CD14-positive monocyte (primary cell): ENCODE results near the gene NFATC2. TPM values are rescaled to one million over a fixed set of nuclear protein-coding genes. Genes with fewer than 3 reads are reported as not detected.

ENCODE experiments used
- DNase-seq, 3 donors: peaks; one replicate each; pipeline ENCODE4 v3.0.0-alpha.2; 2011 to 2022
- H2AFZ ChIP-seq: 2 replicates; pipeline ENCODE4 v1.6.0; 2012; ENCODE audit warnings: mild to moderate bottlenecking, low read depth, low read length, inconsistent platforms; ENCODE audit not compliant: insufficient read depth, poor library complexity, severe bottlenecking
- H3K27ac ChIP-seq, 2 donors: 1 replicate in 1 of 2; 2 replicates in 1 of 2; pipeline ENCODE4 v1.5.1; 2012 to 2013; ENCODE audit warnings: low read length in 2 of 2, control low read depth in 1 of 2, inconsistent platforms in 1 of 2, low read depth in 1 of 2, mild to moderate bottlenecking in 1 of 2
- H3K27me3 ChIP-seq, 2 donors: one replicate each; pipeline versions ENCODE4 v1.6.0 to v1.6.1; 2011 to 2013; ENCODE audit warnings: low read length in 2 of 2; ENCODE audit not compliant: control insufficient read depth in 2 of 2, insufficient read depth in 2 of 2
- H3K36me3 ChIP-seq, 2 donors: replicated peaks in 1 of 2; 1 replicate in 1 of 2; 2 replicates in 1 of 2; pipeline versions ENCODE4 v1.5.1 to v1.6.1; 2012 to 2013; ENCODE audit warnings: low read length in 2 of 2, control low read depth in 1 of 2, inconsistent platforms in 1 of 2, mild to moderate bottlenecking in 1 of 2; ENCODE audit not compliant: insufficient read depth in 2 of 2, control insufficient read depth in 1 of 2
- H3K4me1 ChIP-seq, 2 donors: 1 replicate in 1 of 2; 2 replicates in 1 of 2; pipeline versions ENCODE4 v1.5.1 to v1.6.1; 2012 to 2013; ENCODE audit warnings: low read length in 2 of 2, control low read depth in 1 of 2, inconsistent platforms in 1 of 2, mild to moderate bottlenecking in 1 of 2, moderate library complexity in 1 of 2; ENCODE audit not compliant: insufficient read depth in 2 of 2, control insufficient read depth in 1 of 2
- H3K4me2 ChIP-seq: replicated peaks from 2 replicates; pipeline ENCODE3; 2012; ENCODE audit warnings: low read length, moderate library complexity, mild to moderate bottlenecking; ENCODE audit not compliant: poor library complexity, severe bottlenecking; ENCODE audit errors: extremely low read depth
- H3K4me3 ChIP-seq, 3 experiments: fragments of 200-600 bp in 1 of 3; sonication (generic) in 1 of 3; replicated peaks in 1 of 3; 1 replicate in 2 of 3; 2 replicates in 1 of 3; pipeline ENCODE4 v1.5.1; 2011 to 2013; ENCODE audit warnings: low read length in 3 of 3, mild to moderate bottlenecking in 3 of 3, control low read depth in 2 of 3, low read depth in 2 of 3, inconsistent platforms in 1 of 3, moderate library complexity in 1 of 3
- H3K79me2 ChIP-seq: 2 replicates; pipeline ENCODE4 v1.6.0; 2012; ENCODE audit warnings: mild to moderate bottlenecking, control low read depth, inconsistent platforms, low read length, moderate library complexity; ENCODE audit not compliant: insufficient read depth
- H3K9ac ChIP-seq: 2 replicates; pipeline ENCODE4 v1.6.0; 2017; ENCODE audit warnings: low read length, mild to moderate bottlenecking; ENCODE audit not compliant: insufficient read depth, poor library complexity, severe bottlenecking
- H3K9me3 ChIP-seq, 2 donors: replicated peaks in 1 of 2; 1 replicate in 1 of 2; 2 replicates in 1 of 2; pipeline versions ENCODE4 v1.5.1 to v1.6.1; 2012 to 2013; ENCODE audit warnings: low read length in 2 of 2, control low read depth in 1 of 2; ENCODE audit not compliant: control insufficient read depth in 1 of 2, insufficient read depth in 1 of 2
- H4K20me1 ChIP-seq: 2 replicates; pipeline ENCODE4 v1.6.0; 2012; ENCODE audit warnings: mild to moderate bottlenecking, low read length, control low read depth, moderate library complexity; ENCODE audit not compliant: insufficient read depth
- H3K27ac Mint-ChIP-seq, 7 donors: one replicate each; pipeline ENCODE4 v1.8.0; 2020; ENCODE audit warnings: mild to moderate bottlenecking in 7 of 7, mixed read lengths in 7 of 7, moderate library complexity in 6 of 7, inconsistent platforms in 2 of 7
- H3K27me3 Mint-ChIP-seq, 3 donors: one replicate each; pipeline ENCODE4 v1.8.0; 2021 to 2022; ENCODE audit warnings: low read depth in 3 of 3, mild to moderate bottlenecking in 3 of 3, mixed read lengths in 3 of 3, moderate library complexity in 3 of 3, inconsistent platforms in 1 of 3
- H3K36me3 Mint-ChIP-seq, 2 donors: one replicate each; pipeline ENCODE4 v1.8.0; 2020; ENCODE audit warnings: mixed read lengths in 2 of 2, inconsistent platforms in 1 of 2, mild to moderate bottlenecking in 1 of 2
- H3K4me1 Mint-ChIP-seq: one replicate; pipeline ENCODE4 v1.8.0; 2020; ENCODE audit warnings: mild to moderate bottlenecking, mixed read lengths
- H3K4me3 Mint-ChIP-seq, 2 donors: one replicate each; pipeline ENCODE4 v1.8.0; 2020; ENCODE audit warnings: mild to moderate bottlenecking in 2 of 2, mixed read lengths in 2 of 2, moderate library complexity in 1 of 2
- H3K9me3 Mint-ChIP-seq, 7 donors: one replicate each; pipeline ENCODE4 v1.8.0; 2020 to 2022; ENCODE audit warnings: mixed read lengths in 7 of 7, mild to moderate bottlenecking in 6 of 7, moderate library complexity in 6 of 7, inconsistent platforms in 2 of 7
- CTCF ChIP-seq: fragments of 200-600 bp; IDR thresholded peaks from one replicate; pipeline ENCODE4 v1.8.0; 2022; ENCODE audit warnings: antibody characterized with exemption, mild to moderate bottlenecking
- WGBS: methylation state at CpG from one replicate; pipeline ENCODE4 v1.1.5; 2013; ENCODE audit warnings: missing lambda C conversion rate; ENCODE audit not compliant: insufficient coverage; 5-methylcytosine and 5-hydroxymethylcytosine counted together
- intact Hi-C, 2 donors: fragments of 100-400 bp; cut with micrococcal nuclease; formaldehyde crosslinking; loops; one replicate each; pipeline versions ENCODE4 v1.15.0 to v1.15.1; 2023
- polyA plus RNA-seq, 3 donors: library from polyadenylated mRNA; depleted of rRNA in 1 of 3; unstranded in 2 of 3; stranded (reverse) in 1 of 3; fragments of 300-500 nt in 2 of 3; fragments of >200 nt in 1 of 3; fragmentation: Illumina TruSeq in 2 of 3; gene quantifications; 1 replicate in 2 of 3; 2 replicates in 1 of 3; pipeline ENCODE4 v1.2.3, GENCODE V29; 2012 to 2021

NFATC2 gene
- polyA plus RNA-seq, 3 donors, result 0.03 to 0.18 (median 0.11) TPM

DNA sequence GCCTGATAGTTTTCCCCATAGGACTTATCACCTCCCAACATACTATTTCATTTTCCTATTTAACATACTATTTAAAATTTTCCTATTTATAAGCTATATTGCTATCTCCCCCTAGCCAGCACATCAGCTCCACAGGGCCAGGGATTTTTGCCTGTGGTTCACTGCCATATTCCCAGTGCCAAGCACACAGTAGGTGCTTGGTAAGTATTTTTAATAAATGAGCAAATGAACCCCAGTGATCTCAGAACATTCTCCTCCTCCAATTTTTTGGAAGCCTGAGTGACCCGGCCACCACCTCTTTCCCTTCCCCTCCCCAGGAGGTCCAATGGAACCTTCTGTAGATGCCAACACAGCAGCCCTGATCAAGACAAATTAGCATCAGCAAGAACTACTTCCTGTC, 33.3 kb downstream of the NFATC2 start:
- Mint-ChIP-seq H3K4me1 (peaks cover 5% of the 10 kb centered on the region), H3K27me3 (no peaks in the 10 kb centered on the region), H3K27ac (no peak overlapping the region), H3K9me3 (no peaks in the 10 kb centered on the region), H3K36me3 (peaks cover 0 to 4% of the 10 kb centered on the region in 2 donors), H3K4me3 (no peak overlapping the region)
- Histone ChIP-seq H3K27me3 (no peaks in the 10 kb centered on the region), H3K4me2 (no peak overlapping the region), H2AFZ (no peak overlapping the region), H3K79me2 (no peaks in the 10 kb centered on the region), H3K9me3 (no peaks in the 10 kb centered on the region), H3K9ac (no peak overlapping the region), H3K27ac (no peak overlapping the region), H3K4me3 (no peak overlapping the region), H3K36me3 (no peaks in the 10 kb centered on the region), H3K4me1 (peaks cover 5 to 6% of the 10 kb centered on the region in 2 donors), H4K20me1 (no peaks in the 10 kb centered on the region)
- intact Hi-C loops, result no loop called here
- whole genome bisulfite sequencing, result 100% methylated on average over 1 of the region's 1 CpG
- no peak for DNase-seq
- no peak for TF ChIP-seq CTCF

GRCh38 chr20:51508780-51509179, 33.7 kb downstream of the NFATC2 start:
- no peak for DNase-seq
- no peaks in the 10 kb centered on the region for H3K79me2 ChIP-seq
- H2AFZ ChIP-seq, result no peak overlapping the region
- H3K9me3 ChIP-seq, result no peaks in the 10 kb centered on the region
- H3K4me1 ChIP-seq, result peaks cover 5 to 7% of the 10 kb centered on the region in 2 donors
- H3K4me1 Mint-ChIP-seq, result peaks cover 5% of the 10 kb centered on the region
- H3K27me3 ChIP-seq, result no peaks in the 10 kb centered on the region
- no peak overlapping the region for H3K27ac ChIP-seq
- no peak overlapping the region for H3K4me2 ChIP-seq
- no peak overlapping the region for H3K9ac ChIP-seq
- H3K27me3 Mint-ChIP-seq, result no peaks in the 10 kb centered on the region
- H3K4me3 ChIP-seq, result no peak overlapping the region
- intact Hi-C loops, result no loop called here
- WGBS, result 94% methylated on average over 7 of the region's 7 CpGs
- H3K27ac Mint-ChIP-seq, result no peak overlapping the region
- no peaks in the 10 kb centered on the region for H3K9me3 Mint-ChIP-seq
- H3K36me3 ChIP-seq, result no peaks in the 10 kb centered on the region
- TF ChIP-seq CTCF, result no peak
- no peaks in the 10 kb centered on the region for H4K20me1 ChIP-seq
- no peak overlapping the region for H3K4me3 Mint-ChIP-seq
- H3K36me3 Mint-ChIP-seq, result peaks cover 0 to 4% of the 10 kb centered on the region in 2 donors
